ENCODE data around the gene TMC6.
"Not testable (repeated sequence)": the region's sequence is repeated elsewhere in the genome, so short reads cannot be mapped to it uniquely, and the experiment has no call there.

TMC6 gene

DNA sequence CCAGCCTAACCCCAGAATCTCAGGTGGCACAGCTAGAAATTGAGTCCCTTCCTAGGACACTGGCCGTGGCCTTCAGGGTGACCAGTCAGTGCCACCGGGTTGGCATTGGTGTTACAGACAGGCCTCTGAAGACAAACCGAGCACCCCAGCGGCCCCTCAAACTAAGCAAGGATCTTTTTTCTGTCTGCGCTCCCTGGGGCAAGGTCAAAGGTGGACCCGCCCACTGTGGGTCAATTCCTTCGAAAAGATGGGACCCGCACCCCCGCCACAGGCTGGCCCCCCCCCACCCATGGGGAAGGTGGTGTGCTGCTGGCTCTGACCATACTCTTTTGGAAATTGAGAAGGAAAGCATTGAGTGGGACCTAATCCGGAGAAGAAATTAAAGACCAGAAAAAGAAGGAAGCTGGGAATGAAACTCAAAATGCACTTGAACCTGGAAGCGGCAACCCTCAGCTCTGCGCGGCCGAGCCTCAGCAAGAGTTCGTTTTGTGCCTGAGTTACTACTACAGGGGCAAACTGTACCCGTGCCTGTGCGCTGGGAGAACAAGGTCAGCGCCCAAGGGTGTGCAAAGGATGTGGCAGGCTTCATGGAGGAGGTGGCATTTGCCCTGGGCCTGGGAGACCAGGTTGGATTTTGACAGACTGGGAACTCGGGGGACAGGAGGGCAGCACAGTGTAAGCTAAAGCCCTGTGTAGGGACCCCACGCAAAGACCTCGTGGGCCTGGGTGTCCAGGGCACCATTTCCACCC, 20.4 kb downstream of the TMC6 start:
- no peak for DNase-seq

DNA sequence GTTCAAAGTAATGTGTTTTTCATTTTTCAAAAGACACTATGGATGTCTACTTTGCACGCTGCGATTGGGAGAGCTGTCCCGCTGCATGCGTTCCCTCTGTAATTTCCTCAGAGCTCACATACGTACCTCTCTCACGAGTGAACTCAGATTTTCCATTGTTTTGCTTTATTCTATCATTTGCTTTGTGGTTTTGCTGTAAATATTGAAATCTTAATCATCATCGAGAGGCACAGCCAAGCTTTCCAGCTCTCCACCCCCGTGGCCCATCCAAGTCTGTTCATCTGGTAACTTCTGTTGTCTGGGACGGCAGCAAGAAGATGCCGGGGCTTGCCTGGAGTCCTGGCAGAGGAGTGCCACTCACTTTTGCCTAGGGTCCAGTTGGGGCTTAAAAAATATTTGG, 21.1 kb downstream of the TMC6 start:
- no peak for DNase-seq

DNA sequence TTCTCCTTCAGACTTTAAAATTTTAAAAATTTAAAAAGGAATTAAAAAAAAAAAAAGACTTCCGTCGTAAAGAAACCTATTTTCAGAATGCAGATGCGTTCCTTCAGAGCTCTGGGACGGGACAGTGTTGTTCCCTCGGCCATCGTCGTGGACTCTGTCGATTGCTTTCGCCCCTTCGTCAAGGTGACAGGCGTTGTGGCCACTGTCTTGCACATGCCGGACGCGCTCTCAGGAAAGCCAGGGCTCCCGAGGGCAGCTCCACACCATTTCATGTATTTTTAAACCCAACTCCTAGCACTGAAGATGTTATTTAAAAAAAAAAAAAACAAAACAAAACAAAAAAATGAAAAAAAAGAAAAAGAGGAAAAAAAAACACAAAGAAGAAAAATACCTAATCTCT, 22.3 kb downstream of the TMC6 start:
- DNase-seq: no peak

DNA sequence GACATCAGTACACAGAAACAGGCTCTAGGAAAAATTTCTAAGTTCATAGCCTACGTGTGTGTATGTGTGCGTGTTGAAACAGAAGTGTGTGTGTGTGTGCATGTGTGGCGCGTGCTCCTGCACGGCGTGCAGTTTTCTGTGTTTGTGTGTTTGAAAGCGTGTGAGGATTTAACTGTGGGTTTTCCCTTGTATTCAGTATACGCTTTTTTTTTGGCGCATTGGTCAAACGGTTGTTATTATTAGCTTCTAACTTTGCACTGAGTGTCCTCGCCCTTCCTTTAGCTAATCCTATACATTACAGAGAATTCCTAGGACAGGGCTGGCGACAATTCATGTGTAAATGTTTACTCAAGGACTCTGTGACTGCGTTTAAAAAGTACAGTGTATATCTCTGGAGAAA, 23.0 kb downstream of the TMC6 start:
- no peak for DNase-seq

DNA sequence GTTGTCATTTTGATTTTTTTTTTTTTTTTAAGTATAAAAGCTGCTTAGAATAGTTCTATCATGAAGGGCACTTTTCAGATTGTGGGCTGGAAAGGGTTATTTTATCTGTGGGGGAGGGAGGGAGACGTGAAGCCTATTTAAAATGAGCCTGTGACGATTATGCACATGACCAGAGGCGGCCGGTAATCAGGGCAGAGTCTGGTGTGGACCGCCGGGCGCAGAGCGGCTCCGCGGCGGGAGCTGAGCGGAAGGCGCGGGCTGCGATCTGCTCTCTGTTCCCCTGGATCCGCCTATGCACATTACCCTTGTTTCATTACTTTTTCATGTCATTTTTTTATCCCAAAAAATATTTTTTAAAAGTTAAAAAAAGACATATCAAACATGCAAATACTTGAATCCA, 23.5 kb downstream of the TMC6 start:
- no peak for DNase-seq

DNA sequence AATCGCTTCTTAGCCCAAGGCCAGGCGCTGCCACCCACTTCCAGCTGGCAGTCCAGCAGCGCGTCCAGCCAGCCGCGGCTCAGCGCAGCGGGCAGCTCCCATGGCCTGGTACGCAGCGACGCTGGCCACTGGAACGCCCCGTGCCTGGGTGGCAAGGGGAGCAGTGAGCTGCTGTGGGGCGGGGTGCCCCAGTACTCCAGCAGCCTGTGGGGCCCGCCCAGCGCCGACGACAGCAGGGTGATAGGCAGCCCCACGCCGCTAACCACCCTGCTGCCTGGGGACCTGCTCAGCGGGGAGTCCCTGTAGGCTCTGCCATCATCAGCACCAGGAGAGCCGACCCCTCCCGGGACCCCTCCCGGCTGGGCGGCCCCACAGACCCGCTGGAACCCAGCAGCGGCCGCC, 24.0 kb downstream of the TMC6 start:
- DNase-seq: no peak

DNA sequence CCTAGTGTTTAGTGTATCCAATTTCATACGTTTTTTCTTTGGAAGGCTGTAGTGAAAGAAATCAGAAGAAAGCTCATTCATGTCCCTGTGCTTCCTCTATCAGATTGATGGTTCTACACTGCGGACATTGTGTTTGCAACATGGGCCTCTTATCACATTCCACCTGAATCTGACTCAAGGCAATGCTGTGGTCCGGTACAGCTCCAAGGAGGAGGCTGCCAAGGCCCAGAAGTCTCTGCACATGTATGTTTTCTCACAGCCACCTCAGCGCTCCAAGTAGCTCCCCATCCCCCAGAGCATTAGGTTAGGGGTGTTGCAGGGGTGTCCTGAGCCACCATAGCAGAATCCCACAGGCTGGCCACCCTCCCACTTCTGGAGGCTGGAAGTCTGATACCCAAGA, 25.2 kb downstream of the TMC6 start:
- no peak for DNase-seq

DNA sequence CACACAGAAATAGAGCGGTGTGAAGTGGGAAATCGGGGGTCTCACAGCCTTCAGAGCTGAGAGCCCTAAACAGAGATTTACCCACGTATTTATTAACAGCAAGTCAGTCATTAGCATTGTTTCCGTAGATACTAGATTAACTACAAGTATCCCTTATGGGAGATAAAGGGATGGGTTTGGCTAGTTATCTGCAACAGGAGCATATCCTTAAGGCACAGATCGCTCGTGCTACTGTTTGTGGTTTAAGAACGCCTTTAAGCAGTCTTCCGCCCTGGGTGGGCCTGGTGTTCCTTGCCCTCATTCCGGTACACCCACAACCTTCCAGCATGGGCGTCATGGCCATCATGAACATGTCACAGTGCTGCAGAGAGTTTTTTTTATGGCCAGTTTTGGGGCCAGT, 27.0 kb downstream of the TMC6 start:
- no peak for DNase-seq

DNA sequence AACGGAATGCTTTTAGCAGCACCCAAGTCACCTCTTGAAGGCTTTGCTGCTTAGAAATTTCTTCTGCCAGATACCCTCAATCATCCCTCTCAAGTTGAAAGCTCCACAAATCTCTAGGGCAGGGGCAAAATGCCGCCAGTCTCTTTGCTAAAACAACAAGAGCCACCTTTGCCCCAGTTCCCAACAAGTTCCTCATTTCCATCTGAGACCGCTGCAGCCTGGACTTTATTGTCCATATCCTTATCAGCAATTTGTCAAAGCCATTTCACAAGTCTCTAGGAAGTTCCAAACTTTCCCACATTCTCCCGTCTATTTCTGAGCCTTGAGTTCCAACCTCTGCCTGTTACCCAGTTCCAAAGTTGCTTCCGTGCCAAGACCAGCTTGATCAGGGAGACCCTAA, 27.4 kb downstream of the TMC6 start:
- no peak for DNase-seq

DNA sequence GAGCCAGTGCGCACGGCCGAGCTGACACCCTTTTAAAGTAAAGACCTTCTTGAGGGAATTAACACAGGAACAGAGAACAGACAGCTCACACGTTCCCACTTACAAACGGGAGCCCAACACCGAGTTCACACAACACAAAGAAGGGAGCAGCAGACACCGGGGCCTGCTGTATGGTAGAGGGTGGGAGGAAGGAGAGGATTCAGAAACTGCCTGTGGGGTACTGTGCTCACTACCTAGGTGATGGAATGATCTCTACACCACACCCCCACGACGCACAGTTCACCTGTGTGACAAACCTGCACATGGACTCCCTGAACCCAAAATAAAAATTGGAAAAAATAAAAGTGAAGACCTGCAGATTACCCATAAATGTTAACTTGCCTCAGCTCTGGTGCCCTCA, 32.5 kb downstream of the TMC6 start:
- no peak for DNase-seq

DNA sequence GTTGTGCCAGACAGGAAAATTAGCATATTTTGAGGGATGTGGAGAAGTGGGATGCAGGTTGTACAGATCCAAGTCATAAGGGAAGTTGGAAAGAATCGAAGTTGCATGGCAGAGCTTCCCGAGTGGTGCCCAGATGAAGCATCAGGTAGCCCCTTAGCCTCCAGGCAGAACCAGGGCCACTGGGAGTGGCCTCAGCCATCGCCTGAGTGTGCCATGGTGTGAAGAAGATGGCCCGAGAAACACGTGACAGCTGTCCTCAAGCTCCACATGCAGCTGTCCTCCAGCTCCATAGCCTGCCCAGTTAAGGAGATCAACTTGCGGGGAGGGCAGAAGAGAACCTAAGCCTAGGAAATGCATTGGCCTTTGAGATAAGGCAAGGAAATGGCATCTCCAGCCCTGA, 33.5 kb downstream of the TMC6 start:
- no peak for DNase-seq

DNA sequence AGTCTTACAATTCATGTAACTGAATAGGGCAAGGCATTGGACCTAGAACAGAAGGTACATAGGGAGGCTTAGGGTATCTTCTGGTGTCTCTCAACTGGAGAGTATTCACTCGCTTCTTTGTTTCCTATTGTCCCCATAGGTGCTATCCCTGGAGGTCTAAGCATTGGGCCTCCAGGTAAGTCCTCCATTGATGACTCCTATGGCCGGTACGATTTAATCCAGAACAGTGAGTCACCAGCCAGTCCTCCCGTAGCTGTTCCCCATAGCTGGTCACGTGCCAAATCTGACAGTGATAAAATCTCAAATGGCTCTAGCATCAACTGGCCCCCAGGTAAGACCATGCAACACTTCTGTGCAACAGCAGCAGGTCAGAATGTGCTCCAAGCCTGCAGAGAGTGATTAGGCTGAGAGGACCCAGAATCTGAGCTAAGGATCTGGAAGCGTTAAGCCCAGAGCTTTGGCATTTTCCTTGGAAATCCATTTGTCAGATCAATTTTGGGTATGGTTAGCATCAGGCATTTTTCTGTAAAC, 35.7 kb downstream of the TMC6 start:
- no peak for DNase-seq

DNA sequence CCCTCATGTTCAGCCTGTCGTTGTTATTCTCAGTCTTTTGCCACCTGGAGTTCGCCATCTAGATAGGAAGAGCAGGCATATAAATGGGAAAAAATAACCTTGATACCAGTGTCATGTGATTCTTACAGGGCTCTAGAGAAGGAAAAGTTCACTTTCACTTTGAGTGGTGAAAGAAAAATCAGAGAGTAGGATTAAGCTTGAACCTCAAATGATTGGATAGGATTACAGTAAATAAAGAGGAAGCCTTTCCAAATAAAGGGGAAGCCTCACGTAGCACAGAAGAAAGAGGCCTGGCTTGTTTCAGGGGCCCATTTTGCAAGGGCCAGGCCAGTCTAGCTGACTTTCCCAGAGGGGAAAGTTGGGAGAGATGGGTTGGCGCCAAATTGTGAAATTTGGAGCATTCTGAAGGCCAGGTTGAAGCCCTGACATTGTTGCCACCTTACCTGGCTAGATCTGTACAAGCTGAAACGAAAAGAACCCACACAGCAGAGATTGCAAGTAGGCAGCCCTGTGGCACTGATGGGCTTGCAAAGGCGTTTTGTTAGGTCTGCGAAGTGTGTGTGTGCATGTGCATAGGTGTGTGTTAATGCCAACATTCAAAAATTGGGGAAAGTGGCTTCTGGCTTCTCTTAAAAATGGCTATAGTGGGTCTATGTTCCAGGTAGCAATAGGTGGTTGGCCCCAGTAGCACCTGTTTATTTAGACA, 38.8 kb downstream of the TMC6 start:
- DNase-seq: no peak

DNA sequence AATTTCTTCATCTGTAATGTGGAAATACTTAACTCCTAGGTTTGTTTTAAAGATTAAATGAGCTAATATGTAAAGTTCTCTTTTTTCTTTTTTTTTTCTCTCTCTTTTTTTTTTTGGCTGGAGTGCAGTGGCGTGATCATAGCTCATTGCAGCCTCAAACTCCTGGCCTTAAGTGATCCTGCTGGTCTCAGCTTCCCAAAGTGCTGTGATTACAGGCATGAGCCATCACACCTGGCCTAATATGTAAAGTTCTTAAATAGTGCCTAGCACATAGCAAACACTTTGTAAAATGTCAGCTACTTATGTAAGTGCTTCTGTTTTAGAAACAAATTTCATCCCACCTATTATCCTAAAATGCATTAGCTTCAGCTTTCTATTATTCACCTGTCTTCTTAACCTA, 40.0 kb downstream of the TMC6 start:
- no peak for DNase-seq

DNA sequence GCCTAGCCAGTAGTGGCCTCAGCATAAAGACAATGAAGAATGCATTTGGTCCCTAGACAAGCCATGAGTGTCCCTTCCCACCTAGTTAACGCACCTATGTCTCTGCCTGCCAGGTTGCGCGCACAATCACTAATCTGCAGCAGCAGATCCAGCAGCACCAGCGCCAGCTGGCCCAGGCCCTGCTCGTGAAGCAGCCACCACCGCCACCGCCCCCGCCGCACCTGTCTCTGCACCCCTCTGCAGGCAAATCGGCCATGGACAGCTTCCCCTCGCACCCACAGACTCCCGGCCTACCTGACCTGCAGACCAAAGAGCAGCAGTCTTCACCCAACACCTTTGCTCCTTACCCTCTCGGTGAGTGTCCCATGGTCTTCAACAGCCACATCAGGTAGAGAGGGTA, 41.8 kb downstream of the TMC6 start:
- DNase-seq: no peak

DNA sequence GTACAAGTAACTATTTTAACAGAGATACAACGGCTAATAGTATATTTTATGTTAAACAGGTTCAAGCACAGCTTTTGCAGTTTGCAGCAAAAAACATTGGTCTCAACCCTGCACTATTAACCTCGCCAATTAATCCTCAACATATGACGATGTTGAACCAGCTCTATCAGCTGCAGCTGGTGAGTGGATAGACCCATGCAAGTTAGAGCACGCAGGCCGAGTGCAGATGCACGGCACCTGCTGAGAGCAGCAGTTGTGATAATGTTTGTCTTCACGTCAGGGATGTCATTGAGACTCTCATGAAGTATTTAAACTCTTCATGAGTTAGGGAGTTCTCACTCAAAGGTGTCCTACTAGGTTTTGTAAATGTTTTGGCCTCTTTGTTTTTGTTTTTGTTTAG, 45.6 kb downstream of the TMC6 start:
- DNase-seq: no peak

DNA sequence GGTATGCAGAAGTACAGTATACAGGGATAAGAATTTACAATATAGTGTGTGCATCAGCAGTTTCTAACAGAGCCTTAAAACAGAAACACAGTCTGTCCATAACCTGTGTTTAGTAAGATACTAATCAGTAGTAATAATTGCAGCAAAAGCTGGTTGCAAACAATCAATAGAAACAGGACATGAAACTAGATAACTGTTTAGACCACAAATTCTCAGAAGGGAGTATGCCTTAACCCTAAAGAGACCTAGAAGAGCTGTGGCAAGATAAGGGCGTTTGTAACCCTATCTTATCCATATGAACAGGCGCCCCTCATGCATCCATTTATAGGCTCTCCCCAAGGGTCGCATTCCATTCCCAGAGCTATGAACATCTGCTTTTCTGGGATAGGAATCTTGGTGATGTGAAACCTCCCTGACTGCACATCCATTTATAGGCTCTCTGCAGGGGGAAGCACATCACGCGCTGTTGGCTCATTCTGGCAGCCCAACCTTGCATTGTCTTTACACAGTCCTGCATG, 46.1 kb downstream of the TMC6 start:
- not testable (repeated sequence) for DNase-seq

DNA sequence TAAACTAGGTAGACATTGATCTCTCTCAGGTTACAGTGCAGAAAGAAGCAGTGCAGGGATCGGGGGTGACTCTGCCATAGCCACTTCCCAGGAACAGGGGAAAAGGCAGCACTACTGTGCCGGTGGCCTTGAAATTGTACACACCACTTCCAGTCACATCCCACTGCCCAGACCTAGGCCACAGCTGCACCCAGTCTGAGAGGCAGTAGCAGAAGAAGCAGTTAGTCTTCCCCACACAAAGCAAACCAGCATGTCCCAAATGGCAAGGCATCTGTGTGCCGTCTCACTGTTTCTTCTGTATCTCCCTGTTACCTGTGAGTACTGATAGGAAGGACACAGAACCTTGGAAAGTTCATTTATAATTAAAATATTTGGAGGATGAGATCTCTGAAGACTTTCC, 47.0 kb downstream of the TMC6 start:
- DNase-seq: no peak

DNA sequence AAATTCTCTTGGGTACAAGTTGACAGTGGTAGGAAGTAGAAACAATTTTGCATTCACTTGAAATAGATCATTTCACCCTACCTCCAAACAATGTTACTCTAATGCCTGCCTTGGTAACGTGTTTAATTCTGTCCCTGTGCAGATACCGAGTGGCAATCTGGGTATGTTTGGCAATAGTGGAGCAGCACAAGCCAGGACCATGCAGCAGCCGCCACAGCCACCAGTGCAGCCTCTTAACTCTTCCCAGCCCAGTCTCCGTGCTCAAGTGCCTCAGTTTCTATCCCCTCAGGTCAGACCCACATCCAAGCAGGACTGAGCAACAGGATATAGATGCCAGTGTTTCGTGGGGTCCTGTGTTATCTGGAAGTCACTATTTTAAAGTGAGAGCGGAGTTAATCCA, 49.3 kb downstream of the TMC6 start:
- no peak for DNase-seq

DNA sequence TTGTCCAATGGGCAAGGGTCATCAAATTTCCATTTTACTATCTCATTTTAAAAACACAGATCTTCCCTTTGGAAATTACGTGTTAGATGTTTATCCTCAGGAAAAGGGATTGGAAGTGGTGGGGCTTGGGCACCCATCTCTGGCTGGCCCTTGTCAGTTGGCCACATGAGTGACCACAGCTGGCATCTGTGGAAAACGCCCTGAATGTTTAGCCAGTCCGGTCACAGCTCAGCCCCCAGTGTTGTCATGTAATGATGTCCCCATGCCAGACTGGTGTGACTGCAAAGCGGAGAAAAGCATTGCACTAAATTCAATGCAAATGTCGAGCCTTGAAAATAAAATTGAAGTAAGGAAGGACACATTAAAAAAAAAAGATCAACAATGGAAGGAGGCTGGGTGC, 53.0 kb downstream of the TMC6 start:
- DNase-seq: no peak

DNA sequence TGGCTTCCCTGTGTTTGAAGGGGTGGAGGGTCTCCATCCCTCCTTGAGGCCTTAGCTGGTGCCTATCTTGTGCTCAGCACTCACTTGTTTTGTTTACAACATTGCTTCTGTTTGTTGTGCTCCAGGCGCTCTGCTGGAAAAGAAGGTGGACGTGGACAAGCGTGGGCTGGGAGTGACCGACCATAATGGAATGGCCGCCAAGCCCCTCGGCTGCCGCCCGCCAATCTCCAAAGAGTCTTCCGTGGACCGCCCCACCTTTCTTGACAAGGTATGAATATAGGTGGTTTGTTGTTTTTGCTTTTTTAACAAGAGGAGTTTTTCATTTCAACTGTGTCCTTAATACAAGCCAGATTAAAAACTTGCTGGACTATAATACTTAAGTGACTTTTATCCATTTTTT, 53.5 kb downstream of the TMC6 start:
- DNase-seq: no peak

DNA sequence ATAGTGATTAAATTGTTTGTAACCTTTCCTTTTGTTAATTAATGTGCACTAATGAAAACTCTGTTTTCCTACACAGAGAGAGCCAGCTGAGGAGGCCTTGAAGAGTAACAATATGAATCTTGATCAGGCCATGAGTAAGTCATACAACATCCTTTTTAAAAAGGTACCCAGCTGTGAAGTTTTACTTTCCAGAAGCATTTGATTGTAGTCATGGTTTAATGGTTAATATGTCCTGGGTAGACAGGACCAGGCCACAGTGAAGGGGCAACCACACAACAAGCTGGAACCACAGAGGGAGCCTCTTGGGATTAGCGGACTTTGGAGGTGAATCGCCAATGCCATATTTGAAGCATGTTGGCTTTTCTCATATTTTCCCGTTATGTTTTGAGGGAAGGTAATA, 55.6 kb downstream of the TMC6 start:
- DNase-seq: no peak

DNA sequence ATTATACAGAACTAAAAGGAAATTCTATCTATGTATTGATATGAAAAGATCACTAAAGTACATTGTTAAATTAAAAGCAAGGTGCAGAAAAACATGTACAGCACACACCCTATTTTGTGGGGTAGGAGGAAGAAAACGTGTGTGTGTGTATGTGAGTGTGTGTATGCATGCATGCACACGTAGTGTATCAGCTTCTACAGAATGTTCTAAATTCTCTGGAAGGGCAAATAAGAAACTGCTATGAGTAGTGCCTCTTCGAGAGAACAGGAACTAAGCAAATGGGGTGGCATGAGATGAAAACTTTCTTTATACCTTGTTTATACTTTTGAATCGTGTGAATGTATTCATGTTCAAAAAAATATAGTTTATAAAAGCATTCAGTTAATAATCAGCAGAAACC, 58.9 kb downstream of the TMC6 start:
- no peak for DNase-seq

DNA sequence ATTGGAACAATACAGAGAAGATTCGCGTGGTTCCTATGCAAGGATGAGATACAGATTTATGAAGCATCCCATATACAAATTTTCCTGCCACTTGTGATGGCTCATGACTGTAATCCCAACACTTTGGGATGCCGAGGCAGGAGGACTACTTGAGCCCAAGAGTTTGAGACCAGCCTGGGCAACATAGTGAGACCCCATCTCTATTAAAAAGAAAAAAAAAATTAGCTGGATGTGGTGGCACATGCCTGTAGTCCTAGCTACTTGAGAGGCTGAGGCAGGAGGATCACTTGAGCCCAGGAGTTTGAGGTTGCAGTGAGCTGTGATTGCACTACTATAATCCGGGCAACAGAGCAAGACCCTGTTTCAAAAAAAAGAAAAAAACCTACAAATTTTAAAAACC, 61.6 kb downstream of the TMC6 start:
- not testable (repeated sequence) for DNase-seq

DNA sequence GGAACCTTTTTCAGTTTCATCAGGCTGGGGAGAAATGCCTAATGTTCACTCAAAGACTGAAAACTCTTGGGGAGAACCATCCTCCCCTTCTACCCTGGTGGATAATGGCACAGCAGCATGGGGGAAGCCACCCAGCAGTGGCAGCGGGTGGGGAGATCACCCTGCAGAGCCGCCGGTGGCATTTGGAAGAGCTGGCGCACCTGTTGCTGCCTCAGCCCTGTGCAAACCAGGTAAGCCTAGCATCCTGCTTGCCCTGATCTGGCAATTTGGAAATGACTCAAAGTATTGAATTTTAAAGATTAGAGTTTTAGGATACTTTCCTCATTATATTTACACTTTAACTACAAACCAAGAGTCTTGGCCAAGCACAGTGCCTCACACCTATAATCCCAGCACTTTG, 63.8 kb downstream of the TMC6 start:
- DNase-seq: no peak
